NCI-H2029 (cell line): Measurements from ENCODE around the gene SMPD3.
A peak's percentile ranks its signal among the peaks of the same experiment; 100 is the strongest.

ENCODE experiments used
- DNase-seq: peaks from one replicate; lab custom pipeline; 2025; lab: John Stamatoyannopoulos, UW

The SMPD3 gene

GRCh38 chr16:68434624-68435210 lies 13.6 kb downstream of the SMPD3 start:
- DNase-seq, result peak; percentile 19

GRCh38 chr16:68433316-68433715 lies 15.0 kb downstream of the SMPD3 start:
- DNase-seq, result no peak

- DNase-seq, result no peak
These were observed 15.6 kb downstream of the SMPD3 start for GRCh38 chr16:68432701-68433100.

GRCh38 chr16:68429076-68429854 lies 19.0 kb downstream of the SMPD3 start:
- no peak for DNase-seq

- DNase-seq, result no peak
These were observed 20.5 kb downstream of the SMPD3 start for GRCh38 chr16:68427649-68428303.

GRCh38 chr16:68426347-68426652 lies 22.0 kb downstream of the SMPD3 start:
- no peak for DNase-seq

GRCh38 chr16:68425498-68426346 lies 22.6 kb downstream of the SMPD3 start:
- no peak for DNase-seq

- no peak for DNase-seq
These were observed 24.5 kb downstream of the SMPD3 start for GRCh38 chr16:68423771-68424170.

GRCh38 chr16:68422396-68422960 lies 25.8 kb downstream of the SMPD3 start:
- no peak for DNase-seq

- DNase-seq, result no peak
These were observed 27.2 kb downstream of the SMPD3 start for GRCh38 chr16:68421076-68421475.

- no peak for DNase-seq
These were observed 27.9 kb downstream of the SMPD3 start for GRCh38 chr16:68420366-68420942.

GRCh38 chr16:68417711-68418301 lies 30.5 kb downstream of the SMPD3 start:
- peak; percentile 77 for DNase-seq

GRCh38 chr16:68416057-68417046 lies 32.0 kb downstream of the SMPD3 start:
- DNase-seq, result peak; percentile 88

- DNase-seq, result no peak
These were observed 33.7 kb downstream of the SMPD3 start for GRCh38 chr16:68414581-68414980.

- DNase-seq, result no peak
These were observed 36.2 kb downstream of the SMPD3 start for GRCh38 chr16:68412061-68412460.

GRCh38 chr16:68411086-68411485 lies 37.2 kb downstream of the SMPD3 start:
- DNase-seq, result no peak

- no peak for DNase-seq
These were observed 39.3 kb downstream of the SMPD3 start for GRCh38 chr16:68408967-68409366.

GRCh38 chr16:68408428-68408827 lies 39.9 kb downstream of the SMPD3 start:
- DNase-seq, result no peak

- peak; percentile 27 for DNase-seq
These were observed 41.7 kb downstream of the SMPD3 start for GRCh38 chr16:68406458-68407152.
